Measurements from ENCODE around the gene ULK2. TPM values are rescaled to one million over a fixed set of nuclear protein-coding genes. Genes with fewer than 3 reads are reported as not detected.

ULK2 gene
- total and polyA plus RNA-seq, 10 of the 15 experiments (the other 5 are each of a cell fraction or from before 2014, with no cell fraction given), result 0.29 to 5.3 (median 1.6) TPM

DNA sequence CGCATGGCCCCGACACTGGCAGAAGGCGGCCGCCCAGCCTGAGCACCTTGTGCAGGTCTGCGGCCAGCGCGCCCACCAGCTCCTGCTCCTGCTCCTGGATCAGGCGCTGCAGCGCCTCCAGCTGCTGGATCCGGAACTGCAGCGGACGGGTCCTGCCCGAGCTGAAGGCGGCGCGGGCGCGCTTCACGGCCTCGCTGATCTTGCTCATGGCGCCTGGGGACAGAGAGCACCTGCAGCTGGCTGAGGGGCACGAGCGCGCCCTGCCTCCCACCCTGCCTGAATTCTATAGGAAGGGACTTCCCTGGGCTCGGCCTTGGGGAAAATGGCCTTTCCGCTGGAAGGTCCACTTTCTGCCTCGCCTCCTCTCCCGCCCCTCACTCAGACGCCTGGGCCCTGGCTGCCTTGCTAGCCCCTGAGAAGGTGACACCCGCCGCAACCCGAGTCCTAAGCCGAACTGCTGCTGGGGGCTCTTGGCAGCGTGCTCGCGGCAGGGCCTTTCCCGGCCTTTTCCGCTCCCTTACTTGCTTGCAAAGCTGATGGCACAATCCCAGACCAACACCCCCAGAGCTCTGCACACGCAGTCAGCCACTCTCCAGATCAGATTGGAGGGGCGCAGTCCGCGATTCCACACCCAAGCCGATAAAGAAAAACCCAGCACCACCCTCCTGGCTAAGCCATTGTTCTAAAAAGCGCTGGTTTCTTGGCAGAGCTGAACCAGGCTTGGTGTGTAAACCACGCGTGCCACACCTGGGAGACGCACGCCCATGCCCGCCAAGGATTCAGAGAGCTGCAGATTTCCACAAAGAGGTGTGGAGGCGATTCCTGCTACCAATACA, 122.6 kb downstream of the ULK2 start:
- H3K4me1 ChIP-seq (ENCODE audit: control insufficient read depth, insufficient read depth, low read length), result peaks cover 5% of the 10 kb centered on the region
- no peak overlapping the region for H3K9ac ChIP-seq (ENCODE audit: control insufficient read depth, insufficient read depth, low read length)
- intact Hi-C loops (cut with micrococcal nuclease; ENCODE audit: unreplicated experiment), result no loop called here
- no peak for TF ChIP-seq HCFC1 (IDR thresholded peaks at IDR 0.05; ENCODE audit: low read length)
- TF ChIP-seq, protein P1, sequence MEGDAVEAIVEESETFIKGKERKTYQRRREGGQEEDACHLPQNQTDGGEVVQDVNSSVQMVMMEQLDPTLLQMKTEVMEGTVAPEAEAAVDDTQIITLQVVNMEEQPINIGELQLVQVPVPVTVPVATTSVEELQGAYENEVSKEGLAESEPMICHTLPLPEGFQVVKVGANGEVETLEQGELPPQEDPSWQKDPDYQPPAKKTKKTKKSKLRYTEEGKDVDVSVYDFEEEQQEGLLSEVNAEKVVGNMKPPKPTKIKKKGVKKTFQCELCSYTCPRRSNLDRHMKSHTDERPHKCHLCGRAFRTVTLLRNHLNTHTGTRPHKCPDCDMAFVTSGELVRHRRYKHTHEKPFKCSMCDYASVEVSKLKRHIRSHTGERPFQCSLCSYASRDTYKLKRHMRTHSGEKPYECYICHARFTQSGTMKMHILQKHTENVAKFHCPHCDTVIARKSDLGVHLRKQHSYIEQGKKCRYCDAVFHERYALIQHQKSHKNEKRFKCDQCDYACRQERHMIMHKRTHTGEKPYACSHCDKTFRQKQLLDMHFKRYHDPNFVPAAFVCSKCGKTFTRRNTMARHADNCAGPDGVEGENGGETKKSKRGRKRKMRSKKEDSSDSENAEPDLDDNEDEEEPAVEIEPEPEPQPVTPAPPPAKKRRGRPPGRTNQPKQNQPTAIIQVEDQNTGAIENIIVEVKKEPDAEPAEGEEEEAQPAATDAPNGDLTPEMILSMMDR (IDR thresholded peaks at IDR 0.05 in 2 of 3, conservative IDR thresholded peaks at IDR 0.05 in 1 of 3; ENCODE audit: control insufficient read depth in 2 of 3, extremely low read depth in 1 of 3, insufficient read depth in 1 of 3, low read depth in 3 of 3, low read length in 3 of 3), result peak; percentile 73 to 97 (median 82)
- no peak for TF ChIP-seq MEF2A (IDR thresholded peaks at IDR 0.05; ENCODE audit: insufficient read depth, low read depth, low read length)
- peak; percentile 68 for TF ChIP-seq POLR2A (IDR thresholded peaks at IDR 0.05; ENCODE audit: low read depth, low read length)
- TF ChIP-seq YY1 (IDR thresholded peaks at IDR 0.05; ENCODE audit: low read depth, low read length), result peak; percentile 77
- peak; percentile 30; the same call in 1 of the 2 replicates for TF ChIP-seq LARP7 (IDR thresholded peaks at IDR 0.05)
- no peak for TF ChIP-seq CBFB (IDR thresholded peaks at IDR 0.05; ENCODE audit: low read depth)
- no peak for TF ChIP-seq PAX5 (IDR thresholded peaks at IDR 0.05; ENCODE audit: borderline replicate concordance, low read depth, low read length)
- no peak for TF ChIP-seq CEBPB (IDR thresholded peaks at IDR 0.05; ENCODE audit: borderline replicate concordance in 1 of 2, low read depth in 2 of 2, low read length in 2 of 2)
- peak; percentile 50 for TF ChIP-seq RAD21 (IDR thresholded peaks at IDR 0.05; ENCODE audit: insufficient read depth, low read depth, low read length)
- 0 out of 2 replicates have a peak, but pooled peaks have one; percentile 18 for TF ChIP-seq SMC3 (IDR thresholded peaks at IDR 0.05; ENCODE audit: borderline replicate concordance, low read length)
- TF ChIP-seq TBL1XR1 (IDR thresholded peaks at IDR 0.05; ENCODE audit: low read depth, low read length), result no peak
- TF ChIP-seq BHLHE40 (IDR thresholded peaks at IDR 0.05; ENCODE audit: borderline replicate concordance in 1 of 2, low read depth in 2 of 2, low read length in 1 of 2), result peak in 1 of 2 experiments; percentile 28; a peak in 1 of 4 replicates
- TF ChIP-seq, protein P2, sequence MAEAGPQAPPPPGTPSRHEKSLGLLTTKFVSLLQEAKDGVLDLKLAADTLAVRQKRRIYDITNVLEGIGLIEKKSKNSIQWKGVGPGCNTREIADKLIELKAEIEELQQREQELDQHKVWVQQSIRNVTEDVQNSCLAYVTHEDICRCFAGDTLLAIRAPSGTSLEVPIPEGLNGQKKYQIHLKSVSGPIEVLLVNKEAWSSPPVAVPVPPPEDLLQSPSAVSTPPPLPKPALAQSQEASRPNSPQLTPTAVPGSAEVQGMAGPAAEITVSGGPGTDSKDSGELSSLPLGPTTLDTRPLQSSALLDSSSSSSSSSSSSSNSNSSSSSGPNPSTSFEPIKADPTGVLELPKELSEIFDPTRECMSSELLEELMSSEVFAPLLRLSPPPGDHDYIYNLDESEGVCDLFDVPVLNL (IDR thresholded peaks at IDR 0.05; ENCODE audit: low read depth, low read length), result no peak
- no peaks in the 10 kb centered on the region for H3K27me3 ChIP-seq (replicated peaks in 1 of 2; ENCODE audit: control insufficient read depth in 2 of 2, insufficient read depth in 2 of 2, low read length in 1 of 2)
- 42% methylated on average over 47 of the region's 50 CpGs for WGBS (ENCODE audit: insufficient coverage, insufficient replicate concordance, low lambda C conversion rate, missing lambda C conversion rate)
- no peaks in the 10 kb centered on the region for H4K20me1 ChIP-seq (ENCODE audit: control insufficient read depth, insufficient read depth)
- ATAC-seq (peak; percentile 94), DNase-seq (ENCODE audit: low read depth, low spot score) (no peak), FAIRE-seq (peak; percentile 23)
- no TSS peak for BruUV-seq (replicated peaks)
- SMC1A ChIA-PET (ENCODE audit: uncharacterized antibody, unreplicated experiment), result no interaction called here
- H3K4me2 ChIP-seq (ENCODE audit: control insufficient read depth, insufficient read depth), result peak overlapping the region; percentile 40; the same call in 1 of the 2 replicates
- H3K27ac ChIP-seq (ENCODE audit: control insufficient read depth, insufficient read depth), result no peak overlapping the region
- CTCF ChIA-PET, result interaction anchor here (0.6 to 2.0 kb wide), 13 partner anchors 9 to 382 kb away, joined by 3 to 11 read pairs (median 3); no protein-coding TSS in a partner anchor
- in situ Hi-C loops (cut with MboI), result no loop called here
- RAD21 ChIA-PET (ENCODE audit: unreplicated experiment), result interaction anchor here (1.1 kb wide), 1 partner anchor 19 kb away, joined by 3 read pairs; no protein-coding TSS in a partner anchor
- H3K79me2 ChIP-seq (ENCODE audit: control insufficient read depth, insufficient read depth, low read length), result no peaks in the 10 kb centered on the region
- H3K4me3 ChIP-seq, result no peak overlapping the region
- H3K36me3 ChIP-seq (ENCODE audit: control insufficient read depth in 2 of 2, insufficient read depth in 2 of 2, low read length in 1 of 2), result no peaks in the 10 kb centered on the region
- H3K9me3 ChIP-seq (replicated peaks; ENCODE audit: control insufficient read depth, insufficient read depth, low read length), result no peaks in the 10 kb centered on the region
- POLR2A ChIA-PET, result no interaction called here
- H2AFZ ChIP-seq (ENCODE audit: control insufficient read depth, low read depth, low read length), result peak overlapping the region; percentile 11; the same call in 1 of the 2 replicates
